ENCODE results near the gene ATF2.
"Not testable (repeated sequence)": the region's sequence is repeated elsewhere in the genome, so short reads cannot be mapped to it uniquely, and the experiment has no call there.

Gene ATF2

GRCh38 chr2:175097297-175097696 lies 70.7 kb downstream of the ATF2 start:
- no peak for DNase-seq
- no peaks in the 10 kb centered on the region for H3K27me3 ChIP-seq (ENCODE audit: insufficient read depth, low read depth, severe bottlenecking)
- peaks cover 28% of the 10 kb centered on the region for H3K36me3 ChIP-seq
- no peak overlapping the region for H3K4me3 ChIP-seq (ENCODE audit: low read depth, low read length)
- TF ChIP-seq, protein P1, sequence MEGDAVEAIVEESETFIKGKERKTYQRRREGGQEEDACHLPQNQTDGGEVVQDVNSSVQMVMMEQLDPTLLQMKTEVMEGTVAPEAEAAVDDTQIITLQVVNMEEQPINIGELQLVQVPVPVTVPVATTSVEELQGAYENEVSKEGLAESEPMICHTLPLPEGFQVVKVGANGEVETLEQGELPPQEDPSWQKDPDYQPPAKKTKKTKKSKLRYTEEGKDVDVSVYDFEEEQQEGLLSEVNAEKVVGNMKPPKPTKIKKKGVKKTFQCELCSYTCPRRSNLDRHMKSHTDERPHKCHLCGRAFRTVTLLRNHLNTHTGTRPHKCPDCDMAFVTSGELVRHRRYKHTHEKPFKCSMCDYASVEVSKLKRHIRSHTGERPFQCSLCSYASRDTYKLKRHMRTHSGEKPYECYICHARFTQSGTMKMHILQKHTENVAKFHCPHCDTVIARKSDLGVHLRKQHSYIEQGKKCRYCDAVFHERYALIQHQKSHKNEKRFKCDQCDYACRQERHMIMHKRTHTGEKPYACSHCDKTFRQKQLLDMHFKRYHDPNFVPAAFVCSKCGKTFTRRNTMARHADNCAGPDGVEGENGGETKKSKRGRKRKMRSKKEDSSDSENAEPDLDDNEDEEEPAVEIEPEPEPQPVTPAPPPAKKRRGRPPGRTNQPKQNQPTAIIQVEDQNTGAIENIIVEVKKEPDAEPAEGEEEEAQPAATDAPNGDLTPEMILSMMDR (IDR thresholded peaks at IDR 0.05; ENCODE audit: low read depth, low read length): no peak
- no peaks in the 10 kb centered on the region for H3K9me3 ChIP-seq (ENCODE audit: severe bottlenecking)
- no peak overlapping the region for H3K27ac ChIP-seq

DNA sequence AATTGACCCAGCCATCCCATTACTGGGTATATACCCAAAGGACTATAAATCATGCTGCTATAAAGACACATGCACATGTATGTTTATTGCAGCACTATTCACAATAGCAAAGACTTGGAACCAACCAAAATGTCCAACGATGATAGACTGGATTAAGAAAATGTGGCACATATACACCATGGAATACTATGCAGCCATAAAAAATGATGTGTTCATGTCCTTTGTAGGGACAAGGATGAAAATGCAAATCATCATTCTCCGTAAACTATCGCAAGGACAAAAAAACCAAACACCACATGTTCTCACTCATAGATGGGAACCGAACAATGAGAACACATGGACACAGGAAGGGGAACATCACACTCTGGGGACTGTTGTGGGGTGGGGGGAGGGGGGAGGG lies 83.9 kb downstream of the ATF2 start:
- H3K9me3 ChIP-seq (ENCODE audit: severe bottlenecking); DNase-seq; H3K27ac ChIP-seq; H3K27me3 ChIP-seq (ENCODE audit: insufficient read depth, low read depth, severe bottlenecking); H3K4me3 ChIP-seq (ENCODE audit: low read depth, low read length): not testable (repeated sequence)
- peaks cover 30% of the 10 kb centered on the region for H3K36me3 ChIP-seq

- Histone ChIP-seq H3K4me3 (ENCODE audit: low read depth, low read length) (no peak overlapping the region), H3K27me3 (ENCODE audit: insufficient read depth, low read depth, severe bottlenecking) (no peaks in the 10 kb centered on the region), H3K9me3 (ENCODE audit: severe bottlenecking) (no peaks in the 10 kb centered on the region), H3K27ac (no peak overlapping the region), H3K36me3 (peaks cover 29% of the 10 kb centered on the region)
- DNase-seq: no peak
- TF ChIP-seq, protein P1 (IDR thresholded peaks at IDR 0.05; ENCODE audit: low read depth, low read length): no peak
These were observed 87.5 kb downstream of the ATF2 start for GRCh38 chr2:175080479-175080878.

DNA sequence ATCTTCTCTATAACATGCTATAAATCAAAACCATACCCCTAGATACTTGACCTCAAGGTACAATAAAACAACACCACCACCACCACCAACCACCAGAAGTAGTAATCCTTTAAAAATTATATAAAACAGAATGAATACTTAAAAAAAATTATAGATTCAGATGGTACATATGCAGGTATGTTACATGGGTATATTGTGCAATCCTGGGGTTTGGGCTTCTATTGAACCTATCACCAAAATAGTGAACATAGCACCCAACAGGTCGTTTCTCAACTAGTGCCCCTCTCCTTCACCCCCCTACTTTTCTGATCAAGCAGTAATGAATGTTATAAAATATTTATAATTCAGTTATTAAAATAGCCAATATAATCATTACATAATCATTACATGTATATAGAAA lies 91.7 kb downstream of the ATF2 start:
- no peak overlapping the region for H3K27ac ChIP-seq
- H3K4me3 ChIP-seq (ENCODE audit: low read depth, low read length): no peak overlapping the region
- no peaks in the 10 kb centered on the region for H3K9me3 ChIP-seq (ENCODE audit: severe bottlenecking)
- TF ChIP-seq, protein P1 (IDR thresholded peaks at IDR 0.05; ENCODE audit: low read depth, low read length): no peak
- no peaks in the 10 kb centered on the region for H3K27me3 ChIP-seq (ENCODE audit: insufficient read depth, low read depth, severe bottlenecking)
- H3K36me3 ChIP-seq: peaks cover 17% of the 10 kb centered on the region
- DNase-seq: no peak

- no peak for DNase-seq
These were observed 93.5 kb downstream of the ATF2 start for GRCh38 chr2:175074478-175074877.

GRCh38 chr2:175068534-175068933 lies 99.5 kb downstream of the ATF2 start:
- H3K27me3 ChIP-seq (ENCODE audit: insufficient read depth, low read depth, severe bottlenecking): no peaks in the 10 kb centered on the region
- no peaks in the 10 kb centered on the region for H3K9me3 ChIP-seq (ENCODE audit: severe bottlenecking)
- DNase-seq: no peak
- H3K36me3 ChIP-seq: peaks cover 3% of the 10 kb centered on the region
- TF ChIP-seq, protein P1 (IDR thresholded peaks at IDR 0.05; ENCODE audit: low read depth, low read length): no peak
- no peak overlapping the region for H3K27ac ChIP-seq
- no peak overlapping the region for H3K4me3 ChIP-seq (ENCODE audit: low read depth, low read length)

More at GRCh38 chr2:175074478-175074877, 93.5 kb downstream of the ATF2 start:
- Histone ChIP-seq H3K4me3 (ENCODE audit: low read depth, low read length) (no peak overlapping the region), H3K36me3 (peaks cover 15% of the 10 kb centered on the region), H3K27me3 (ENCODE audit: insufficient read depth, low read depth, severe bottlenecking) (no peaks in the 10 kb centered on the region), H3K27ac (no peak overlapping the region), H3K9me3 (ENCODE audit: severe bottlenecking) (no peaks in the 10 kb centered on the region)
- TF ChIP-seq, protein P1 (IDR thresholded peaks at IDR 0.05; ENCODE audit: low read depth, low read length): no peak

Data from WERI-Rb-1 (cell line).